HG03095 (cell line): Measurements from ENCODE around the gene SMTNL2.
"Not testable (repeated sequence)": the region's sequence is repeated elsewhere in the genome, so short reads cannot be mapped to it uniquely, and the experiment has no call there.

Experiments
- ATAC-seq: cut with Tn5 transposase; IDR thresholded peaks from one replicate; pipeline ENCODE4 v1.9.1; 2021; ENCODE audit warnings: moderate library complexity; ENCODE audit not compliant: unreplicated experiment

The SMTNL2 gene

GRCh38 chr17:4584917-4585637 lies 748 bp downstream of the SMTNL2 start:
- ATAC-seq = no peak

DNA sequence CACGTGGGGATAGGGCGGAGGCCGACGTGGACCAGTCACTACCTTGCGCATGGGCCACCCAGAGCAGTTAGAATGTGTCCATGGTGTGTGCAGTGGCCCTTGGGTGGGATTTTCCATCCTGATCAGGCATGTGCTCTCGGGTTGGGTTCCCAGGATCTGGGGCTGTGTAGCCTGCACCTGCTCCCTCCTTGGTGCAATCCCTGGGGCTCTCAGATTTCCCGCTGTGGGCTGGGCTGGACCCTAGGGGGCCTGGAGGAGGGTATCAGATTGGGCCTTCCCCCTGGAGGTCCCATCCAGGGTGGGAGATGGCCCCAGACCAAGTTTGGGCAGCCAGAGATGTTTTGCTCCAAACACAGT lies 1.3 kb downstream of the SMTNL2 start:
- no peak for ATAC-seq

GRCh38 chr17:4586043-4586442 lies 1.7 kb downstream of the SMTNL2 start:
- no peak for ATAC-seq

DNA sequence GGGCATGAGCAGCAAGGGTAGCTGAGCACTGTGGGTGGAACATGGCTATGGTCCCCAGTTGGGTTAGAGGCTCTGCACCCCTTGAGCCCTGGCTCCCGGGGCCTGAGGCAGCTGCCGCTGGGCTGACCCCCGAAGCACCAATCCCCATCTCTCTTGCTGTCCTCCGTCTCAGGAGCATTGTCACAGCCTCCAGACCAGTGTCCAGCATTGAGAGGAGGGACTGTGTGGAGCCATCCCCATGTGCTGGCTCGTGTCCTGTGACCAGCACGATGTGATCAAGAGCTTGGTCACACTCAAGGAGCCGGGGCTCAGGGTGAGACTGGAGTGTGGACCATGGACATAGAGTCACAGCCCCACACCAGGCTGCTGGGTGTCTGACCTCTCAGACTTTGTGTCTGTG lies 2.9 kb downstream of the SMTNL2 start:
- ATAC-seq = no peak

DNA sequence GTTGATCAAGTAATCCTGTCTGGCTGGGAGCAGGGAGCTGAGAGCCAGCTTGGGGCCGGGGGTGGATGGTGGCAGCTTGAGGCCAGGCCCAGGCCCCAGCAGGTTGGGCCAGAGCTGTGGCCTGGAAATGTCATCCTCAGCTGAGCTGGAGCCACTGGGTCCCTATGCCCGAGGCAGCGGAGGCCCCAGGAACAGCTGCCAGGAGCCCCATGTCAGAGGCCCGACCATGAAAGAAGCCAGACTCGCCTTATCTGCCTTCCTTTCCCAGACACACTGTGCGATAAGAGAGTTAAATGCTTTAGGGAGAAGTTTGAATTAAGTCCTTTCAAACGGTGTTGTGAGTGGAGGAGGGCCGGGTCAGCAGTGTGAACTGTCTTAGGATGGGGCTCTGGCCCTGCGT lies 3.5 kb downstream of the SMTNL2 start:
- no peak for ATAC-seq

GRCh38 chr17:4588391-4588790 lies 4.1 kb downstream of the SMTNL2 start:
- no peak for ATAC-seq

DNA sequence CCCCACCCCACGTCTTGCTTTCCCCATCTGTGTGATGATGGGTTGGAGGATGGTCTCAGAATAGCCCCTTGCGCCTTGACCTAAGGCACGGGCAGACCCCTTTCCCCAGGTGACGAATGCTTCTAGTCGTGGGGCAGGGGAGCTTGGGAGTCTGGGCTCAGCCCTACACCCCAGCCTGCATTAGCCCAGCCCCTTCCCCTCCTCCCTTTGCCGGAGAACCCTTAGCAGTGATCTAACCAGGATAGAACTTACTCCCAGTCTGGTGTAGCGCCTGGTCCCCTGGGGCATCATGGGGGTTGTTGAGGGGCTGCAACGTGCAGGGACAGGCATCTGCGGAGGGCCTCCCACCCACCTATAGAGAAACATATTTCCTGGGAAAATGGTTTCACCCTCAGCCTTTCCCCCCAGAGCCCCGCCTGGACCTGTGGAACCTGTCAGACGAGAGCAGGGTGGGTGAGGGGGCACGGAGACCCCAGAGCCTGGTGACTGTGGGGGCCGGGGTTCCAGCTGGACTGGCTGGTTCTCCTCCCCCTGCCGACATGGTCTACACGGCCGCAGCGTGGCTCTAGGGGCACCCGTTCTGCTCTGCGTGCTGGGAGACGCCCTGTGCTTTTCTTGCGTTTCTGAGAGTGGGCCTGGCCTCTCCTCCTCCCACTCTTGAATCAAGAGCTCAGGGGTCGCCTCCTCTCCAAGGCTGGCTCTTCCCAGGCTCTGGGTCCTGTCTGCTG lies 4.7 kb downstream of the SMTNL2 start:
- ATAC-seq = no peak

DNA sequence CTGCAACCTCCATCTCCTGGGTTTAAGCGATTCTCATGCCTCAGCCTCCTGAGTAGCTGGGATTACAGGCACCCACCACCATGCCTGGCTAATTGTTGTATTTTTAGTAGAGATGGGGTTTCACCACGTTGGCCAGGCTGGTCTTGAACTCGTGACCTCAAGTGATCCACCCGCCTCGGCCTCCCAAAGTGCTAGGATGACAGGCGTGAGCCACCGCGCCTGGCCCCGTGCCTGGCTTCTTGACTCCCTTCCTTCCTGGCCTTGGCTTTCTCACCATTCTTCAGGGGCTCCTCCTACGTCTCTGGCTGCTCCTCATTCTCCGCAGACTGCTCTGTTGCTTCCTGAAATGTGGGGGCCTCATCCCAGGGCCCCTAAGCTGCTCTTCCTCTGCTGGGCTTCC lies 5.7 kb downstream of the SMTNL2 start:
- not testable (repeated sequence) for ATAC-seq

DNA sequence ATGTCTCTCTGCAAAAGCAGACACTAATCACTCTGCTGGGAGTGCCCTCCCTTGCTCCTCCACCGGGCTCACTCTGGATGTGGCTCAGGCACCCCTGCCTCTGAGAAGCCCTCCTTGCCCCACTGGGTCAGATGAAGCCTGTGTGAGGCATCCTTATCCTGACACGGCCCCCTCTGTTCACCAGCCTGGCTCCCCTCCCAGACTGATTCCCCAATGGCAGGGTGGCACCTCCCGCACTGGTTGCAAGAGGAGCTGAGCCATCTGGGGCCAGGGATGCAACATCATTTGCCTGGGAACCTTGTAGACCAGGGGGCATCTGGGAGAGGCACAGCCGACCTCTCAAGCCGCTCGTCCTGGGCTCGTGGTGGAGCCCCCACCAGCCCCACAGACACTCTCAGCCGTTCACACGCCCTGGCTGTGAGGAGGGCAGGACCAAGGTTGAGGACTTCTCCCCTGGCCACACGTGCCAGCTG lies 6.7 kb downstream of the SMTNL2 start:
- no peak for ATAC-seq

GRCh38 chr17:4591529-4591928 lies 7.2 kb downstream of the SMTNL2 start:
- ATAC-seq = no peak

GRCh38 chr17:4592240-4593005 lies 8.1 kb downstream of the SMTNL2 start:
- no peak for ATAC-seq

GRCh38 chr17:4593021-4593421 lies 8.7 kb downstream of the SMTNL2 start:
- ATAC-seq = no peak

- ATAC-seq = no peak
These were observed 10.1 kb downstream of the SMTNL2 start for GRCh38 chr17:4594406-4594805.

DNA sequence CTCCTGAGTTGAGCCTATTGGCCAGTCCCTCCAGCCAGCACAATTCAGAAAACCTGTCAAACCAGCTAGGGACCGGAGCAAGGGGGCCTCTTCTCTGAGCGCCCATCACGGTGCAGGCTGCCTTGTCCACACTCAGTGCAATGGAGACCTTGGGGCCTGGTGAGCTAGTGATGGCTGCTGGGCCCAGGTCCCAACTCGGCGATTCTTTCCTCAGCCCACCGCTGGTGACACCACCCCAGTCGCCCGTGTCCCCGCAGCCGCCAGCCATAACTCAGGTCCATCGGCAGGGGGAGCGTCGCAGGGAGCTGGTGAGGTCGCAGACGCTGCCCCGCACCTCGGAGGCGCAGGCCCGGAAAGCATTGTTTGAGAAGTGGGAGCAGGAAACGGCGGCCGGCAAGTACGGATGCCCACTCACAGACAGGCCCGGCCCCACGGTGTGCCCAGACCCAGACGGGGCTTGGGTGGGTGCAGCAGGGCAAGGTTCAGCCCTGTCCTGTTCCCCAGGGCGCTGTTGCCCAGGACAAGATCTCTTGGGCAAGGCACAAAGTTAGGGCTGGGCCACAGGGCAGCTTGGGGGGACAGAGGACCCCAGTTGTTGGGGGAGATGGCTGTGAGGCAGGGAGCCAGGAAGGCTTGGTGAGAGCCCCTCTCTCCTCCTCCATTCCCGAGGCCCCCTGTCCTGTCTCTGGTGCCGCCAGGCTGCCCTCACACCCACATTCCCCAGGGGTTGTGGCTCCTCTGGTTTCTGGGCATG lies 10.8 kb downstream of the SMTNL2 start:
- ATAC-seq = no peak

GRCh38 chr17:4595685-4596342 lies 11.5 kb downstream of the SMTNL2 start:
- not testable (repeated sequence) for ATAC-seq

DNA sequence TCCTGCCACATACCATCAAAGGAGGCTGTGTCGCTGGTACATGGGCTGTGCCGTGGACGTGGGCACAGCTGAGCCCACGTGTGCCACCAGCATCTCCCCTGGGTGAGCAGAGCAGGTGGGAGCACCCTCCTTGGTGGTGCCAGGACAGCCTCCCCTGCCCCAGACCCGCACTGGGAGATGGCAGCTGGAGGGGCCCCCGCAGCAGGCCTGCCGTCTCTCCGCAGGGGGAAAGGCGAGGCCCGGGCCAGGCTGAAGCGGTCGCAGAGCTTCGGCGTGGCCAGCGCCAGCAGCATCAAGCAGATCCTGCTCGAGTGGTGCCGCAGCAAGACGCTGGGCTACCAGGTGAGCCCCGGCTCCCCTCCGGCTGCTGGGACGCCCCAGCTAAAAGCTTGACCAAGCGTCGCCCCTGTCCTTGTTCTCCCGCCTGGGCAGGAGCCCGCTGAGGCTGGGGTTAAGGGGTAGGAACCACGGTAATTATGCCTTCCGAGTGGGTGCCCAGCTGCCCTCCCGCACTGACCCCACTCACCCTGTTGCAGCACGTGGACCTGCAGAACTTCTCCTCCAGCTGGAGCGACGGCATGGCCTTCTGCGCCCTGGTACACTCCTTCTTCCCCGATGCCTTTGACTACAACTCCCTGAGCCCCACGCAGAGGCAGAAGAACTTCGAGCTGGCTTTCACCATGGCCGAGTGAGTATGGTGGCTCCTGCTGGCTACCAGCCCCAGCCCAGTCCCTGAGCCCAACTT lies 12.5 kb downstream of the SMTNL2 start:
- no peak for ATAC-seq

- ATAC-seq = no peak
These were observed 13.6 kb downstream of the SMTNL2 start for GRCh38 chr17:4597975-4598374.

DNA sequence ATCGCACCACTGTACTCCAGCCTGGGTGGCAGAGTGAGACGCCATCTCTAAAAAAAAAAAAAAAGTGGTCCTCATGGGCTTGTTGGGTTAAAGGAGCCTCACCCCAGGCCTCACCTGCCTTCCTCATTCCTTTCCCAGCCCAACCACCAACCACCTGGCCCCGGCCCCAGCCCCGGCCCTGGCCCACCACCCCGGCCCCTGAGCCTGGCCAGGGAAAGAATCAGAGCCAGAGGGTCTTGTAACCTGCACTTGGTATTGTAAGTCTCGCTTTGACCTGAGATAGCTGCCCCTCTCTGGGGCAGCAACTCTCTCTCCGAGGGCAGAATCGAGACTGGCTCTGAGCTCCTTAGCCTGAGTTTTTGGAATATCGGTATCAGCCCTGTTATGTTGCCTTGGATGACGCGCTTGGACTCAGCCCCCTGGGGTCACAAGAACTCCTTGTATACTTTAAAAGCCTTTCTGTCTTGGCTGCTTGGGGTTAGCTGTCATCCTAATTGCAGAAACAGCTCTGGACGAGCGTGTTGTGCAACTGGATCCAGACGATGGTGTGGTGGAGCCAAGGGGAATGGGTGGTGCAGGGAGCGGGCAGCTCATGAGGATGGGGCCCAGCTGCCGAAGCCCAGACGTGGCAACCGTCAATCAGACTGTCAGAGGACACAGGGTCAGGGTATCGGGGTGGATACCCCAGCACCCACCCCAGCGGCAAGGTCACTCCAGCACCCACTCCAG lies 14.6 kb downstream of the SMTNL2 start:
- no peak for ATAC-seq
